ENCODE data around the gene ARHGEF7.

Gene ARHGEF7

GRCh38 chr13:111245576-111246384, 130.7 kb downstream of the ARHGEF7 start:
- DNase-seq (ENCODE audit: low spot score) = no peak
- in situ Hi-C loops (cut with MboI; ENCODE audit: low pct_unique_long_range_greater_than_20kb, low sequenced_read_pairs, unreplicated experiment) = loop anchor here (25.0 kb wide), 1 partner anchor 183 kb away; no protein-coding TSS in a partner anchor
- TF ChIP-seq, protein P1, sequence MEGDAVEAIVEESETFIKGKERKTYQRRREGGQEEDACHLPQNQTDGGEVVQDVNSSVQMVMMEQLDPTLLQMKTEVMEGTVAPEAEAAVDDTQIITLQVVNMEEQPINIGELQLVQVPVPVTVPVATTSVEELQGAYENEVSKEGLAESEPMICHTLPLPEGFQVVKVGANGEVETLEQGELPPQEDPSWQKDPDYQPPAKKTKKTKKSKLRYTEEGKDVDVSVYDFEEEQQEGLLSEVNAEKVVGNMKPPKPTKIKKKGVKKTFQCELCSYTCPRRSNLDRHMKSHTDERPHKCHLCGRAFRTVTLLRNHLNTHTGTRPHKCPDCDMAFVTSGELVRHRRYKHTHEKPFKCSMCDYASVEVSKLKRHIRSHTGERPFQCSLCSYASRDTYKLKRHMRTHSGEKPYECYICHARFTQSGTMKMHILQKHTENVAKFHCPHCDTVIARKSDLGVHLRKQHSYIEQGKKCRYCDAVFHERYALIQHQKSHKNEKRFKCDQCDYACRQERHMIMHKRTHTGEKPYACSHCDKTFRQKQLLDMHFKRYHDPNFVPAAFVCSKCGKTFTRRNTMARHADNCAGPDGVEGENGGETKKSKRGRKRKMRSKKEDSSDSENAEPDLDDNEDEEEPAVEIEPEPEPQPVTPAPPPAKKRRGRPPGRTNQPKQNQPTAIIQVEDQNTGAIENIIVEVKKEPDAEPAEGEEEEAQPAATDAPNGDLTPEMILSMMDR (IDR thresholded peaks at IDR 0.05; ENCODE audit: extremely low read depth, insufficient read depth, missing control alignments) = no peak

DNA sequence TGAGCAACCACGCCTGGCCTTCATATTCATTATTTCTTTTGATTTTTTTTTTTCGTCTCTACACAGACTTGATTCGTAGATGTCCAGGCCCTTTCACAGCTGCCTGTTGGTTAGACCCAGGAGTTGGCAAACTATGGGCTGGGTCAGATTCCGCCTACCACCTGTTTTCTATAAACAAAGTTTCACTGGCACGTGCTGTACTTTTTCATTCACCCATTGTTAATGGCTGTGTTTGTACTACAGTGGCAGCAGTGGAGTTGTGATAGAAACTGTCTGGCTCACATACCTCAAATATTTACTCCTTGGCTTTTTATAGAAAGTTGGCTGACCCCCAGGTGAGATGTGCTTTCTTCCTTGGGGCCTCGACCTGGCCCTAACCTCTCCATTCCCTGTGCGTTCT, 132.4 kb downstream of the ARHGEF7 start:
- in situ Hi-C loops (cut with MboI; ENCODE audit: low pct_unique_long_range_greater_than_20kb, low sequenced_read_pairs, unreplicated experiment) = loop anchor here (25.0 kb wide), 1 partner anchor 185 kb away; no protein-coding TSS in a partner anchor
- no peak for DNase-seq (ENCODE audit: low spot score)
- TF ChIP-seq, protein P1 (IDR thresholded peaks at IDR 0.05; ENCODE audit: extremely low read depth, insufficient read depth, missing control alignments) = no peak

DNA sequence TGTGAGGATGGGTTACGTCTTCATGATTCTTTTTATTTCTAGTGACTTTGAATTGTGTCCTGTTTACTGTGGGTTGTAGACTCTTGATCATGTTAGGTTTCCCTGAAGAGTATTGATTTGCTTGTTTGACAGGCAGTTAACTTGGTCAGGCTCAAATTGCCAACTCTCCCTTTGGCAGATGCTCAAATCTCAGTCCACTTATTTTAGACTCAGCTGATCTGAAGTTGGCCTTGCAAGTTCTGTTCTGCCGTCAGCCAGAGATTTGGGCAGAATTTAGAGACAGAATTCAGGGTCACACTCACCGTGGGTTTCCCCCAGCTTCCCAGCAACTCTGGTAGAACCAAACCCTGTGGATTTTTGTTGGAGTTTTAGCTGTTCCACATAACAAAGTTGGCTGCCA, 133.7 kb downstream of the ARHGEF7 start:
- in situ Hi-C loops (cut with MboI; ENCODE audit: low pct_unique_long_range_greater_than_20kb, low sequenced_read_pairs, unreplicated experiment) = loop anchor here (25.0 kb wide), 1 partner anchor 187 kb away; no protein-coding TSS in a partner anchor
- DNase-seq (ENCODE audit: low spot score) = no peak
- TF ChIP-seq, protein P1 (IDR thresholded peaks at IDR 0.05; ENCODE audit: extremely low read depth, insufficient read depth, missing control alignments) = no peak

GRCh38 chr13:111249637-111250360, 134.7 kb downstream of the ARHGEF7 start:
- in situ Hi-C loops (cut with MboI; ENCODE audit: low pct_unique_long_range_greater_than_20kb, low sequenced_read_pairs, unreplicated experiment) = loop anchor here (25.0 kb wide), 1 partner anchor 187 kb away; no protein-coding TSS in a partner anchor
- TF ChIP-seq, protein P1 (IDR thresholded peaks at IDR 0.05; ENCODE audit: extremely low read depth, insufficient read depth, missing control alignments) = no peak
- DNase-seq (ENCODE audit: low spot score) = no peak

DNA sequence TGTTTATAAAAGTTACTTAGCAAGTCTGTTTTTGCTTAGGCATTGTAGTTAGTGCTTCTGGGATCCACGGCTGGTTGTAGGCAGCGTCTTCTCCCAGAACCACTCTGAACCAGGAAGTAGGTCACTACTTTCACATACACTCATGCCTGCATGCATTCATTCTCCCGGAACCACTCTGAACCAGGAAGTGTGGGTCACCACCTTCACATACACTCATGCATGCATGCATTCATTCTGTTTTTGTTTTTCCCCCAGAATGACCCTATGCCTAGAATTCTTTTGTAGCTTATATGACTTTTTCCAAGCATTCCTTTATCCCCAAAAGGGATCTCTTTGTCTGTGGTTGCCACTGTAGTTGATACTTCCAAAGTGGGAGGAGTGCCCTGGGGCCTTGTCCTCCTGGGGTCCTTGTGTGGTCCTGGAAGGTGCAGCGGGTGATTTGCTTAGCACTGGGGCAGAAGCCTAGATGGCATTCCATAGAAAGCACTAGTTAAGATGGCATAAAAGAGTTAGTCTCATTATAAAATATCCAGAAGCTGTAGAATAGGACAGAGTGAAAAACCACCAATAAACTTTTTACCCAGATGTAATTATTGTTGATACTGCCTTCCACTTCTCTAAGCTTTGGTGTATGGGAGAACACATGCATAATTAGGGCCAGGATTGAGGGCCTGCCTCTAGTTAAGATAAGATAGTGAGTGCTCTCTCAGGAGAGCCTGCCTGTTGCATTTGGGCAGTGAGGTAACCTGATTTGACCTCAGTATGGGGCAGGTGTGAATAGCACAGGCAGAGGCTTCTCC, 136.7 kb downstream of the ARHGEF7 start:
- DNase-seq (ENCODE audit: low spot score) = no peak
- TF ChIP-seq, protein P1 (IDR thresholded peaks at IDR 0.05; ENCODE audit: extremely low read depth, insufficient read depth, missing control alignments) = no peak
- in situ Hi-C loops (cut with MboI; ENCODE audit: low pct_unique_long_range_greater_than_20kb, low sequenced_read_pairs, unreplicated experiment) = no loop called here
